SK-N-MC (cell line): Measurements from ENCODE around the gene TNS2.
"Not testable (repeated sequence)": the region's sequence is repeated elsewhere in the genome, so short reads cannot be mapped to it uniquely, and the experiment has no call there.

Experiments
- DNase-seq: peaks from one replicate; pipeline ENCODE4 v3.0.0-alpha.2; 2011; ENCODE audit warnings: low read depth, low spot score
- H3K27ac ChIP-seq: fragments of 200-600 bp; sonication (generic); 2 replicates; pipeline ENCODE4 v1.5.1; 2016; ENCODE audit warnings: mixed run types
- H3K36me3 ChIP-seq: fragments of 200-600 bp; sonication (generic); 2 replicates; pipeline ENCODE4 v1.6.1; 2017; ENCODE audit warnings: antibody characterized with exemption, low read length, mixed read lengths; ENCODE audit not compliant: insufficient read depth
- H3K4me3 ChIP-seq: fragments of 200-600 bp; sonication (generic); 2 replicates; pipeline ENCODE4 v1.5.1; 2016
- H3K9ac ChIP-seq: fragments of 200-600 bp; sonication (generic); 2 replicates; pipeline ENCODE4 v1.8.0; 2017; ENCODE audit warnings: mixed run types, mixed read lengths; ENCODE audit not compliant: insufficient read length
- H3K9me3 ChIP-seq: fragments of 200-600 bp; sonication (generic); 2 replicates; pipeline ENCODE4 v1.6.1; 2017; ENCODE audit warnings: low read depth, mild to moderate bottlenecking, antibody characterized with exemption, low read length, moderate library complexity, mixed read lengths
- EZH2 ChIP-seq: fragments of 200-600 bp; sonication (generic); IDR thresholded peaks from one replicate; pipeline ENCODE4 v1.6.1; 2017; ENCODE audit warnings: antibody characterized with exemption
- FOXP2 ChIP-seq: optimal IDR thresholded peaks from 2 replicates; pipeline ENCODE3; 2011; ENCODE audit warnings: mild to moderate bottlenecking, moderate library complexity; ENCODE audit not compliant: insufficient read depth; ENCODE audit errors: extremely low read length, control extremely low read depth
- POLR2AphosphoS5 ChIP-seq: IDR thresholded peaks from 2 replicates; pipeline ENCODE4 v1.6.1; 2012; ENCODE audit warnings: mild to moderate bottlenecking, low read depth, low read length, borderline replicate concordance

The TNS2 gene

GRCh38 chr12:53105256-53105655 is 55.4 kb downstream of the TNS2 start:
- TF ChIP-seq POLR2AphosphoS5 (no peak), FOXP2 (no peak)

GRCh38 chr12:53105712-53106439 is 56.0 kb downstream of the TNS2 start:
- Histone ChIP-seq H3K36me3 (no peaks in the 10 kb centered on the region), H3K4me3 (no peak overlapping the region), H3K9ac (no peak overlapping the region), H3K27ac (no peak overlapping the region), H3K9me3 (no peaks in the 10 kb centered on the region)
- DNase-seq, result no peak
- no peak for TF ChIP-seq FOXP2
- TF ChIP-seq POLR2AphosphoS5, result no peak
- no peak for TF ChIP-seq EZH2

More at GRCh38 chr12:53105256-53105655, 55.4 kb downstream of the TNS2 start:
- Histone ChIP-seq H3K9me3 (no peaks in the 10 kb centered on the region), H3K27ac (no peak overlapping the region), H3K36me3 (no peaks in the 10 kb centered on the region), H3K9ac (no peak overlapping the region), H3K4me3 (no peak overlapping the region)
- no peak for DNase-seq

DNA sequence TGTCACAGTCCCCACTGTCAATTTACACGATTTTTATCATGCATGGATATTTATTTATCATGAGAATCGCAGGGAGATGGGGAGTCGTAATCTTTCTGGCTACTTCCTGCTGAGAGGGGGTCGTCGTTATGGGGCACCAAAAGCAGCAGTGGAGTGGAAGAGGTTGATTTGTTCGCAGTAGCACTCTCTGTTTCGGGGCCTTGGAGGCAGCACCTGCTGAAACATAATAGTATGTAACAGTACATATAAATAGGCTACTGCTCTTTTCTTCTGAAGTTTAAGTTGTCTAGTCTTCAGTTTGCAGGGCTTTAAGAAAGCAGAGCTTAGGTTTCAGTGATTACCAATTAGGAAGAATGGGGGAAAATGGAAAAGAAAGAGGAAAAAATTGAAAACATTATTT is 57.3 kb downstream of the TNS2 start:
- no peak for TF ChIP-seq FOXP2
- no peak for TF ChIP-seq POLR2AphosphoS5
- TF ChIP-seq EZH2, result no peak
- H3K27ac ChIP-seq, result no peak overlapping the region

DNA sequence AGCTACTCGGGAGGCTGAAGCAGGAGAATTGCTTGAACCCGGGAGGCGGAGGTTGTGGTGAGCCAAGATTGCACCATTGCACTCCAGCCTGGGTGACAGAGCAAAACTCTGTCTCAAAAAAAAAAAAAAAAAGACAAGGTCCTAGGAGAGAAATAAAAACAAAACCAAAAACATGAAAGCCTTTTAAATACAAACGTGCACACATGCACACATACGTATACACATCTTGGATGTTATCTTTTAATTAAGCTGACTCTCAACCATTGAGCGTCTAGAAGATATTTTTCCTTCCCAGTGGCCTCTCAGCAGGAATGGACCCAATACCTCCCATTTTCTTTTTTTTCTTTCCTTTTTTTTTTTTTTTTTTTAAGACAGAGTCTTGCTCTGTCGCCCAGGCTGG is 62.6 kb downstream of the TNS2 start:
- H3K36me3 ChIP-seq, H3K9ac ChIP-seq, H3K9me3 ChIP-seq, H3K4me3 ChIP-seq, H3K27ac ChIP-seq, DNase-seq: not testable (repeated sequence)

More for the DNA sequence above, 57.3 kb downstream of the TNS2 start:
- H3K9ac ChIP-seq, result no peak overlapping the region
- no peak for DNase-seq
- H3K36me3 ChIP-seq, result no peaks in the 10 kb centered on the region
- H3K4me3 ChIP-seq, result no peak overlapping the region
- H3K9me3 ChIP-seq, result no peaks in the 10 kb centered on the region

GRCh38 chr12:53113136-53113705 is 63.4 kb downstream of the TNS2 start:
- Histone ChIP-seq H3K27ac (no peak overlapping the region), H3K9me3 (no peaks in the 10 kb centered on the region), H3K36me3 (no peaks in the 10 kb centered on the region), H3K4me3 (no peak overlapping the region), H3K9ac (no peak overlapping the region)
- no peak for TF ChIP-seq EZH2
- TF ChIP-seq FOXP2, result no peak
- no peak for TF ChIP-seq POLR2AphosphoS5
- no peak for DNase-seq

DNA sequence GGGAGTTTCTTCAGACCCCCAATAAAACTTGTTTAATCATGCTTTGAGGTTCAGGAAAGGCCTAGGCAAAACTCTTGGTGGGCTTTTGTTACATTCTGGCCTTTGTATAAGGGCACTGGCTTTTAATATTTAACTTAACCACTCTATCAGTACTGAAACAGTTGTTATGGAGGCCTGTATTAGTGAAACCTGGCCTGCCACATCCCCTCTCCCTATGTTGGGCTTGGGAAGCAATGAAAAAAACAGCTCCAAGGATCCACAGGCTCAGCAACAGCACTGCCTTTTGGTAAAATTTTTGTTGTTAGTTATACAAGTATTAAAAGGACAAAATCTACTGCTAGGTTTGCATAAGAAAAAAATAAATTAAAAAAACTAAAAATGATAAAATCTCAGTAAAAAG is 64.1 kb downstream of the TNS2 start:
- TF ChIP-seq POLR2AphosphoS5 (no peak), EZH2 (no peak), FOXP2 (no peak)
- no peak for DNase-seq
- no peak overlapping the region for H3K27ac ChIP-seq

More for the DNA sequence above, 64.1 kb downstream of the TNS2 start:
- Histone ChIP-seq H3K36me3 (no peaks in the 10 kb centered on the region), H3K4me3 (no peak overlapping the region), H3K9ac (no peak overlapping the region), H3K9me3 (no peaks in the 10 kb centered on the region)
